CD4-positive, alpha-beta T cell (primary cell): ENCODE measurements around the gene YBX1. TPM values are rescaled to one million over a fixed set of nuclear protein-coding genes. Genes with fewer than 3 reads are reported as not detected.
"Not testable (repeated sequence)": the region's sequence is repeated elsewhere in the genome, so short reads cannot be mapped to it uniquely, and the experiment has no call there.

Experiments
- ATAC-seq: fragments of 200-7000 bp; cut with Tn5 transposase; one replicate; pipeline ENCODE4 v1.10.0; 2022; ENCODE audit warnings: mild to moderate bottlenecking; ENCODE audit not compliant: poor library complexity
- CTCF ChIA-PET: fragments of 350-600 bp; sonication (Branson Sonifier 250); formaldehyde crosslinking; loops from one replicate; lab custom pipeline; 2021; ENCODE audit warnings: antibody characterized with exemption, inconsistent platforms; lab: Charles Lee
- POLR2A ChIA-PET: fragments of 350-600 bp; sonication (Branson Sonifier 250); formaldehyde crosslinking; loops from one replicate; lab custom pipeline; 2021; ENCODE audit warnings: antibody characterized with exemption, inconsistent platforms; lab: Charles Lee
- DNase-seq, 14 experiments: peaks; one replicate each; pipeline ENCODE4 v3.0.0-alpha.2; 2013 to 2020; ENCODE audit warnings: mixed read lengths in 2 of 14
- H3K27ac ChIP-seq, 2 donors: one replicate each; pipeline versions ENCODE4 v1.5.1 to v1.7.0; 2013; ENCODE audit warnings: low read length in 2 of 2, low read depth in 1 of 2, mild to moderate bottlenecking in 1 of 2
- H3K27me3 ChIP-seq, 2 experiments: 1 replicate in 1 of 2; 2 replicates in 1 of 2; pipeline versions ENCODE4 v1.6.1 to v1.7.0; 2013; ENCODE audit warnings: low read length in 2 of 2, control low read depth in 1 of 2, mild to moderate bottlenecking in 1 of 2, moderate library complexity in 1 of 2; ENCODE audit not compliant: insufficient read depth in 2 of 2, control insufficient read depth in 1 of 2
- H3K36me3 ChIP-seq: one replicate; pipeline ENCODE4 v1.6.1; 2013; ENCODE audit warnings: low read length, control low read depth; ENCODE audit not compliant: insufficient read depth
- H3K4me1 ChIP-seq: one replicate; pipeline ENCODE4 v1.6.1; 2013; ENCODE audit warnings: low read length, control low read depth; ENCODE audit not compliant: insufficient read depth
- H3K4me3 ChIP-seq: one replicate; pipeline ENCODE4 v1.5.1; 2013; ENCODE audit warnings: mild to moderate bottlenecking, low read length, moderate library complexity
- H3K9me3 ChIP-seq, 2 experiments: 1 replicate in 1 of 2; 2 replicates in 1 of 2; pipeline versions ENCODE4 v1.6.1 to v1.7.0; 2013; ENCODE audit warnings: low read length in 2 of 2, mild to moderate bottlenecking in 2 of 2, control low read depth in 1 of 2, moderate library complexity in 1 of 2; ENCODE audit not compliant: control insufficient read depth in 1 of 2, insufficient read depth in 1 of 2
- H3K27ac Mint-ChIP-seq: one replicate; pipeline ENCODE4 v1.8.0; 2020; ENCODE audit warnings: mixed read lengths
- H3K27me3 Mint-ChIP-seq: one replicate; pipeline ENCODE4 v1.8.0; 2021; ENCODE audit warnings: mixed read lengths
- H3K36me3 Mint-ChIP-seq: one replicate; pipeline ENCODE4 v1.8.0; 2021; ENCODE audit warnings: low read depth, mixed read lengths
- H3K4me1 Mint-ChIP-seq: one replicate; pipeline ENCODE4 v1.8.0; 2021; ENCODE audit warnings: low read depth, mixed read lengths
- H3K4me3 Mint-ChIP-seq: one replicate; pipeline ENCODE4 v1.8.0; 2020; ENCODE audit warnings: mild to moderate bottlenecking, mixed read lengths
- H3K9me3 Mint-ChIP-seq: one replicate; pipeline ENCODE4 v1.8.0; 2020; ENCODE audit warnings: mixed read lengths
- intact Hi-C, 2 experiments: fragments of 100-400 bp; cut with DNase I in 1 of 2; cut with micrococcal nuclease in 1 of 2; formaldehyde crosslinking; loops; one replicate each; pipeline versions ENCODE4 v1.15.1 to v1.9.0; 2023 to 2025; cut with DNase I, micrococcal nuclease
- total RNA-seq, 174 experiments: library from RNA in 2 of 174; stranded (reverse) in 2 of 174; gene quantifications; one replicate each; pipeline ENCODE4 v1.2.3 and lab custom pipeline; 2021 to 2026
- TF ChIP-seq, protein P1 (sequence below): fragments of 200-600 bp; IDR thresholded peaks from one replicate; pipeline ENCODE4 v1.8.0; 2022; ENCODE audit warnings: antibody characterized with exemption, mild to moderate bottlenecking

YBX1 gene
- total RNA-seq, 2 experiments from 2014 or later, result 372 to 389 TPM

DNA sequence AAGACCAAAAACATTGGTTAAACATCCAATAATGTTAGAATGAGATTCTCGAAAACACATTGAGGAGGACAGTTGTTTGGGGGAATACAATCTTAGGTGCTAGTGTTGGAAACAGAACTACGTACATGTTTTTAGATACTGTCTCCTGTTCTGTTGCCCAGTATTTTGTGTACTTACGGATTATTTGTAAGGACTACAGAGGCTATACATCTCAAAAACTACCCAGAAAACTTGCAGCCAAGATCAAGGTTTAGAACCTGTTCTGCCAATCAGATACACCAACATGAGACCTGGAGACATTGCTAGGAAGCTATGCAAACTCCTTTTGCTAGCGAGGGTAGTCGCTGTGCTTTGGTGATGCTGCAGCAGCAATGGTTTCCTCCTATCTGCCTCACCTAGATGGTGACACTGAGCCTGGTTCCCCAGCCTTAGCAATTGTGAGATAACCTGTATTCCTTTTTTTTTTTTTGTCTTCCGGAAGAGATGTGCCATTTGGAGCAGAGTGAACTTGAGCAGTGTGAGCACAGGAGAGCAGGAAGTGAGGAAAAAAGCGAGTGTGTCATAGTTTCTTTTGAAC lies 21.8 kb downstream of the YBX1 start:
- Histone ChIP-seq H3K4me3 (no peak overlapping the region), H3K27me3 (no peaks in the 10 kb centered on the region), H3K27ac (no peak overlapping the region), H3K36me3 (peaks cover 70% of the 10 kb centered on the region), H3K4me1 (no peaks in the 10 kb centered on the region), H3K9me3 (no peaks in the 10 kb centered on the region)
- ATAC-seq (no peak), DNase-seq (no peak)
- POLR2A ChIA-PET, result no interaction called here
- intact Hi-C loops, result no loop called here
- Mint-ChIP-seq H3K4me1 (no peaks in the 10 kb centered on the region), H3K36me3 (peaks cover 97% of the 10 kb centered on the region), H3K4me3 (no peak overlapping the region), H3K27ac (no peak overlapping the region), H3K27me3 (no peaks in the 10 kb centered on the region), H3K9me3 (no peaks in the 10 kb centered on the region)
- TF ChIP-seq, protein P1, sequence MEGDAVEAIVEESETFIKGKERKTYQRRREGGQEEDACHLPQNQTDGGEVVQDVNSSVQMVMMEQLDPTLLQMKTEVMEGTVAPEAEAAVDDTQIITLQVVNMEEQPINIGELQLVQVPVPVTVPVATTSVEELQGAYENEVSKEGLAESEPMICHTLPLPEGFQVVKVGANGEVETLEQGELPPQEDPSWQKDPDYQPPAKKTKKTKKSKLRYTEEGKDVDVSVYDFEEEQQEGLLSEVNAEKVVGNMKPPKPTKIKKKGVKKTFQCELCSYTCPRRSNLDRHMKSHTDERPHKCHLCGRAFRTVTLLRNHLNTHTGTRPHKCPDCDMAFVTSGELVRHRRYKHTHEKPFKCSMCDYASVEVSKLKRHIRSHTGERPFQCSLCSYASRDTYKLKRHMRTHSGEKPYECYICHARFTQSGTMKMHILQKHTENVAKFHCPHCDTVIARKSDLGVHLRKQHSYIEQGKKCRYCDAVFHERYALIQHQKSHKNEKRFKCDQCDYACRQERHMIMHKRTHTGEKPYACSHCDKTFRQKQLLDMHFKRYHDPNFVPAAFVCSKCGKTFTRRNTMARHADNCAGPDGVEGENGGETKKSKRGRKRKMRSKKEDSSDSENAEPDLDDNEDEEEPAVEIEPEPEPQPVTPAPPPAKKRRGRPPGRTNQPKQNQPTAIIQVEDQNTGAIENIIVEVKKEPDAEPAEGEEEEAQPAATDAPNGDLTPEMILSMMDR, result no peak
- CTCF ChIA-PET, result interaction anchor here (0.7 kb wide), 1 partner anchor 64 kb away, joined by 3 read pairs; no protein-coding TSS in a partner anchor

DNA sequence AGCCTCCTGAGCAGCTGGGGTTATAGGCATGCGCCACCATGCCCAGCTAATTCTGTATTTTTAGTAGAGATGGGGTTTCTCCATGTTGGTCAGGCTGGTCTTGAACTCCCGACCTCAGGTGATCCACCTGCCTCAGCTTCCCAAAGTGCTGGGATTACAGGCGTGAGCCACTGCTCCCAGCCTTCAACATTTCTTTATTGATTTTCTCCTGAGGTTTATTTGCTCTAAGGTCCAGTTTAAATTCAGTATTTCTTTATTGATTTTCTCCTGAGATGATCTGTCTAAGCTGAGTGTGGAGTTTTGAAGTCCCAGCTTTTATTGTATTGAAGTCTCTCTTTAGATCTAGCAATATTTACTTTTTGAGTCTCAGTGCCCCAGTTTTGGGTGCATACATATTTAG lies 30.6 kb downstream of the YBX1 start:
- H3K4me1 ChIP-seq, H3K27me3 Mint-ChIP-seq, DNase-seq, POLR2A ChIA-PET, ATAC-seq, H3K4me3 Mint-ChIP-seq, intact Hi-C loops, H3K27me3 ChIP-seq, H3K4me3 ChIP-seq, H3K4me1 Mint-ChIP-seq, H3K27ac ChIP-seq, H3K27ac Mint-ChIP-seq, H3K9me3 Mint-ChIP-seq: not testable (repeated sequence)
- peaks cover 85% of the 10 kb centered on the region for H3K36me3 Mint-ChIP-seq
- H3K36me3 ChIP-seq, result peaks cover 21% of the 10 kb centered on the region
- H3K9me3 ChIP-seq, result peaks cover 12 to 26% of the 10 kb centered on the region in 2 experiments
- CTCF ChIA-PET, result interaction anchor here (0.7 kb wide), 1 partner anchor 23 kb away, joined by 3 read pairs; no protein-coding TSS in a partner anchor

- H3K36me3 Mint-ChIP-seq, result peaks cover 82% of the 10 kb centered on the region
These were observed 31.1 kb downstream of the YBX1 start for GRCh38 chr1:42713293-42713692.

GRCh38 chr1:42714441-42714840 lies 32.2 kb downstream of the YBX1 start:
- H3K4me1 Mint-ChIP-seq, intact Hi-C loops, H3K27me3 ChIP-seq, H3K9me3 Mint-ChIP-seq, POLR2A ChIA-PET, DNase-seq, H3K4me3 ChIP-seq, H3K4me3 Mint-ChIP-seq, ATAC-seq, H3K27ac Mint-ChIP-seq, H3K27me3 Mint-ChIP-seq, H3K4me1 ChIP-seq, H3K27ac ChIP-seq: not testable (repeated sequence)
- H3K36me3 Mint-ChIP-seq, result peaks cover 75% of the 10 kb centered on the region
- Histone ChIP-seq H3K9me3 (peaks cover 12 to 26% of the 10 kb centered on the region in 2 experiments), H3K36me3 (peaks cover 27% of the 10 kb centered on the region)
- CTCF ChIA-PET, result interaction anchor here (0.6 to 0.7 kb wide), 2 partner anchors 43 to 489 kb away, joined by 3 read pairs; no protein-coding TSS in a partner anchor

More at GRCh38 chr1:42713293-42713692, 31.1 kb downstream of the YBX1 start:
- no peaks in the 10 kb centered on the region for H3K27me3 ChIP-seq
- no peak overlapping the region for H3K27ac Mint-ChIP-seq
- intact Hi-C loops, result no loop called here
- ChIA-PET POLR2A (no interaction called here), CTCF (interaction anchor here (0.7 kb wide), 1 partner anchor 24 kb away, joined by 3 read pairs; no protein-coding TSS in a partner anchor)
- no peaks in the 10 kb centered on the region for H3K27me3 Mint-ChIP-seq
- H3K9me3 ChIP-seq, result peaks cover 12 to 26% of the 10 kb centered on the region in 2 experiments
- peaks cover 6% of the 10 kb centered on the region for H3K9me3 Mint-ChIP-seq
- no peak overlapping the region for H3K4me3 Mint-ChIP-seq
- H3K4me1 ChIP-seq, result no peaks in the 10 kb centered on the region
- ATAC-seq (no peak), DNase-seq (no peak)
- H3K27ac ChIP-seq, result no peak overlapping the region
- H3K4me3 ChIP-seq, result no peak overlapping the region
- TF ChIP-seq, protein P1, result no peak
- peaks cover 4% of the 10 kb centered on the region for H3K4me1 Mint-ChIP-seq
- peaks cover 25% of the 10 kb centered on the region for H3K36me3 ChIP-seq
